ENCODE results near the gene ADAMTS8.

The ADAMTS8 gene

DNA sequence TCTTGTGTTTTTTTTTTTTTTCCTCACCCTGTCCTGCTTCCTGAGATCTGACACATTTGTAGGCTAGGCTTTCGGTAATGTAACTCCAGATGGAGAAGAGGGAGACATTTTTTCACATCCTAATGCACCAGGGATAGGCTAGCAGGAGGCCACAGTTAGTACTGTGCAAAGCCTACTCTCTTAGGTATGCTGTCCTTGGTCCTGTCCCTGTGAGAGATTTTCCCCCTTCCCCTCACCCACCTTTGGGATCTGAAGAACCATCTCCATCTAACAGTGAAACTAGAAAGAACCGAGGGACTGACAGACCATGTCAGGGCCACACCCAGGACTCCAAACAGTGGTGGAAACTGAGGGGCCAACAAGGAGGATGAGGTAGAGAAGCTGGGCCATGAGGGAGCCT is 29.2 kb downstream of the ADAMTS8 start:
- Histone ChIP-seq H3K4me1 (ENCODE audit: control insufficient read depth in 2 of 2, insufficient read depth in 2 of 2, low read length in 2 of 2) (peaks cover 0 to 3% of the 10 kb centered on the region in 2 donors), H3K27me3 (ENCODE audit: control insufficient read depth in 2 of 2, insufficient read depth in 2 of 2, low read length in 2 of 2) (no peaks in the 10 kb centered on the region), H3K36me3 (ENCODE audit: control insufficient read depth in 2 of 2, insufficient read depth in 2 of 2, low read length in 2 of 2) (no peaks in the 10 kb centered on the region), H3K9me3 (ENCODE audit: control insufficient read depth in 2 of 2, low read length in 2 of 2) (no peaks in the 10 kb centered on the region), H3K27ac (ENCODE audit: low read depth in 2 of 2, low read length in 2 of 2) (no peak overlapping the region), H3K9ac (ENCODE audit: low read depth in 1 of 2, low read length in 2 of 2) (no peak overlapping the region), H3K4me3 (ENCODE audit: low read length in 2 of 2) (no peak overlapping the region)

GRCh38 chr11:130397780-130398179 is 30.6 kb downstream of the ADAMTS8 start:
- peaks cover 0 to 3% of the 10 kb centered on the region in 2 donors for H3K4me1 ChIP-seq (ENCODE audit: control insufficient read depth in 2 of 2, insufficient read depth in 2 of 2, low read length in 2 of 2)
- H3K9me3 ChIP-seq (ENCODE audit: control insufficient read depth in 2 of 2, low read length in 2 of 2) = no peaks in the 10 kb centered on the region
- no peaks in the 10 kb centered on the region for H3K36me3 ChIP-seq (ENCODE audit: control insufficient read depth in 2 of 2, insufficient read depth in 2 of 2, low read length in 2 of 2)
- H3K27me3 ChIP-seq (ENCODE audit: control insufficient read depth in 2 of 2, insufficient read depth in 2 of 2, low read length in 2 of 2) = no peaks in the 10 kb centered on the region
- no peak overlapping the region for H3K4me3 ChIP-seq (ENCODE audit: low read length in 2 of 2)
- H3K27ac ChIP-seq (ENCODE audit: low read depth in 2 of 2, low read length in 2 of 2) = no peak overlapping the region
- no peak overlapping the region for H3K9ac ChIP-seq (ENCODE audit: low read depth in 1 of 2, low read length in 2 of 2)

- H3K4me3 ChIP-seq (ENCODE audit: low read length in 2 of 2) = no peak overlapping the region
- H3K27ac ChIP-seq (ENCODE audit: low read depth in 2 of 2, low read length in 2 of 2) = no peak overlapping the region
- H3K36me3 ChIP-seq (ENCODE audit: control insufficient read depth in 2 of 2, insufficient read depth in 2 of 2, low read length in 2 of 2) = no peaks in the 10 kb centered on the region
- peaks cover 0 to 3% of the 10 kb centered on the region in 2 donors for H3K4me1 ChIP-seq (ENCODE audit: control insufficient read depth in 2 of 2, insufficient read depth in 2 of 2, low read length in 2 of 2)
- H3K9me3 ChIP-seq (ENCODE audit: control insufficient read depth in 2 of 2, low read length in 2 of 2) = no peaks in the 10 kb centered on the region
- no peaks in the 10 kb centered on the region for H3K27me3 ChIP-seq (ENCODE audit: control insufficient read depth in 2 of 2, insufficient read depth in 2 of 2, low read length in 2 of 2)
- H3K9ac ChIP-seq (ENCODE audit: low read depth in 1 of 2, low read length in 2 of 2) = no peak overlapping the region
Measured at GRCh38 chr11:130396965-130397364, 31.4 kb downstream of the ADAMTS8 start.

DNA sequence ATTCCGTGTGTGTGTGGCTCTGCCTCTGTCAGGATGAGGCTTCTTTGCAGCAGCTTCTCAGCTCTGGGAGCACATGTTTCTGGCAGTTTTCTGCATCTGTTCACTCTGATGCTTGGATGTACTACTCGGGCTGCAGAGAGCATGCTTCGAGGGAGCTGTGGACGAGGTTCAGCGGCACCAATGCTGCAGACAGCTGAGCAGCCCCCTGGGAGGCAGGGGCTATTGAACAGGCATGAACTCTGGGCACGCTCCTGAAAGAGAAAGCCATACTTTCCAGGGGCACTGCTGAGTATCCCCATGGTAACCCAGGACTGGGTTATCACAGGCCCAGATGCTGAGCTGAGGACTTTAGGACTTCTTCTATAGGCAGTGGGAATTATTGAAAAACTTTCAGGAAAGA is 33.8 kb downstream of the ADAMTS8 start:
- Histone ChIP-seq H3K36me3 (ENCODE audit: control insufficient read depth in 2 of 2, insufficient read depth in 2 of 2, low read length in 2 of 2) (no peaks in the 10 kb centered on the region), H3K4me1 (ENCODE audit: control insufficient read depth in 2 of 2, insufficient read depth in 2 of 2, low read length in 2 of 2) (peaks cover 7 to 8% of the 10 kb centered on the region in 2 donors), H3K9ac (ENCODE audit: low read depth in 1 of 2, low read length in 2 of 2) (no peak overlapping the region), H3K4me3 (ENCODE audit: low read length in 2 of 2) (no peak overlapping the region), H3K27me3 (ENCODE audit: control insufficient read depth in 2 of 2, insufficient read depth in 2 of 2, low read length in 2 of 2) (no peaks in the 10 kb centered on the region), H3K27ac (ENCODE audit: low read depth in 2 of 2, low read length in 2 of 2) (no peak overlapping the region), H3K9me3 (ENCODE audit: control insufficient read depth in 2 of 2, low read length in 2 of 2) (no peaks in the 10 kb centered on the region)

DNA sequence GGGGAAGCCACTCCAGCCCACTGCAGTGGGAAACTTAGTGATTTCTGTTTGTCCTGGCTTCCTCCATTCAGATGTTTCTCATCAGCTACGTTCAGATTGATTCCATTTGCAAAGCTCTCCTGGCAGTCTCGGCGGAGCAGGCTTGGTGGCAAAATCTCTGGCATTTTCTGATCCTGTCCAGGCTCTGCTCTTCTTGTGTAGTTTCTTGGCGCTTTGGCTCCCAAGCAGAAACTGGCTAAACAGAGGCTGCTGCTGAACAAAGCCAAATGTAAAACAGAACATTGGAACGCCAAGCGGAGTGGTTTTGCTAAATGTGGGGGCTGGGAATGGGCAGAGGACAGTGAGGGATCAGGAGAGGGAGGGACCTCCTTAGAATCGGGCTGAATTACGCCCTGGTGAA is 36.7 kb downstream of the ADAMTS8 start:
- H3K36me3 ChIP-seq (ENCODE audit: control insufficient read depth in 2 of 2, insufficient read depth in 2 of 2, low read length in 2 of 2) = no peaks in the 10 kb centered on the region
- peaks cover 12 to 14% of the 10 kb centered on the region in 2 donors for H3K4me1 ChIP-seq (ENCODE audit: control insufficient read depth in 2 of 2, insufficient read depth in 2 of 2, low read length in 2 of 2)
- no peak overlapping the region for H3K4me3 ChIP-seq (ENCODE audit: low read length in 2 of 2)
- H3K9me3 ChIP-seq (ENCODE audit: control insufficient read depth in 2 of 2, low read length in 2 of 2) = no peaks in the 10 kb centered on the region
- no peak overlapping the region for H3K9ac ChIP-seq (ENCODE audit: low read depth in 1 of 2, low read length in 2 of 2)
- H3K27me3 ChIP-seq (ENCODE audit: control insufficient read depth in 2 of 2, insufficient read depth in 2 of 2, low read length in 2 of 2) = no peaks in the 10 kb centered on the region
- no peak overlapping the region for H3K27ac ChIP-seq (ENCODE audit: low read depth in 2 of 2, low read length in 2 of 2)

GRCh38 chr11:130390071-130390758 is 38.2 kb downstream of the ADAMTS8 start:
- no peak overlapping the region for H3K9ac ChIP-seq (ENCODE audit: low read depth in 1 of 2, low read length in 2 of 2)
- H3K27me3 ChIP-seq (ENCODE audit: control insufficient read depth in 2 of 2, insufficient read depth in 2 of 2, low read length in 2 of 2) = no peaks in the 10 kb centered on the region
- peaks cover 12 to 14% of the 10 kb centered on the region in 2 donors for H3K4me1 ChIP-seq (ENCODE audit: control insufficient read depth in 2 of 2, insufficient read depth in 2 of 2, low read length in 2 of 2)
- no peaks in the 10 kb centered on the region for H3K9me3 ChIP-seq (ENCODE audit: control insufficient read depth in 2 of 2, low read length in 2 of 2)
- H3K4me3 ChIP-seq (ENCODE audit: low read length in 2 of 2) = no peak overlapping the region
- H3K36me3 ChIP-seq (ENCODE audit: control insufficient read depth in 2 of 2, insufficient read depth in 2 of 2, low read length in 2 of 2) = no peaks in the 10 kb centered on the region
- no peak overlapping the region for H3K27ac ChIP-seq (ENCODE audit: low read depth in 2 of 2, low read length in 2 of 2)

DNA sequence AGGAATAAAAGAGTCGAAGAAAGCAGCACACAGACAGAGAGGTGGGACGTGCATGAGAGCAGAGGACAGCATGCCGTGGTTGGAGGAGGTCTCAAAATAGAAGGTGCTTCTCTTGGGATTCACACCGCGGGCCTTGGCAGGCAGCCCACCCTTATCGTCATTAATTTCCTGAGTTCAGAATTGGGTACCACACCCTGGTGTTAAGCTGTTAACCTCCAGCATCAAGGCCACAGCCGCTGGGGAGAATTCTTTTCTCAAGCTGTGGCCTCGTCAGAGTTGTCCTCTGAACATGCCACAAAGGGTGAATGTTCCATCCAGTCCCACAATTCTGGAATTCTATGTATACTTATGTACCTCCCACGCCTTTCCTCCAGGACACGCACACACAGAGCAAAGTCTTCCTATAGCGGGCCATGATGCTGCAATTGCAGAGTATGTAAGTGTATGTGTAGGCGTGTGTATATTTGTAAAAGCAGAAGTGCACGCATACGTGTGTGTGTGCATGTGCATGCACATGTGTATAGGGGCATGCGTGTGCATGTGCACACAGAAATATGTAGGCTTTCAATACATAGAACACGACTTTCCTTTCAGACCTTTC is 39.0 kb downstream of the ADAMTS8 start:
- H3K4me3 ChIP-seq (ENCODE audit: low read length in 2 of 2) = peak overlapping the region in 1 of 2 donors; percentile 6
- H3K9ac ChIP-seq (ENCODE audit: low read depth in 1 of 2, low read length in 2 of 2) = no peak overlapping the region

DNA sequence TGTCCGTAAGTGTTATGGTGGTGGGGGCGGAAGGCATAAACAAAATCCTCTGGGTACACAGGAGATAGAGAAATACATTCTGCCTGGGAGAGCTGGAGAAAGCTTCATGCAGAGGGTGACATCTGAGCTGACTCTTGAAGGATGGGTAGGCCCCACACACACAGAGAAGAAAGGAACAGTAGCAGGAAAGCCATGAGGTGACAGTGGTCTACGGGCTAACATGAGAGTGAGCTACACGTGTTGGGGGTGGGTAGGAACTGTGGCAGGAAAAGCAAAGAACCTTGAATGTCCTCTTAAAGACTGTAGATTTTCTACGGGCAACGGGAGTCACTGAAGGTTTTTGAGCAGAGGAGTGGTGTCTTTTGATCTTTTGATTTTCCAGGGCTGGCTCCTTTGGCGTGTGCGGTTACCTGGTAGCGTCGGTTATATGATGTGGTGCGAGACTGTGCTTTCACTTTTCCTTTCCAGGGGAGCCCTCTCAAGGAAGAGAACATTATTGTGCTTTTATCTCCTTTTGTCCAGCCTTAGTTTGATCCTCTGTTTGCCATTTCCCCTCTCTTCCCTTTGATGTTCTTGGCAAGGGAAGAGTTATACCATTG is 39.7 kb downstream of the ADAMTS8 start:
- H3K4me3 ChIP-seq (ENCODE audit: low read length in 2 of 2) = peak overlapping the region; percentile 20 to 49
- H3K9me3 ChIP-seq (ENCODE audit: control insufficient read depth in 2 of 2, low read length in 2 of 2) = no peaks in the 10 kb centered on the region
- H3K36me3 ChIP-seq (ENCODE audit: control insufficient read depth in 2 of 2, insufficient read depth in 2 of 2, low read length in 2 of 2) = no peaks in the 10 kb centered on the region
- H3K27me3 ChIP-seq (ENCODE audit: control insufficient read depth in 2 of 2, insufficient read depth in 2 of 2, low read length in 2 of 2) = no peaks in the 10 kb centered on the region
- H3K4me1 ChIP-seq (ENCODE audit: control insufficient read depth in 2 of 2, insufficient read depth in 2 of 2, low read length in 2 of 2) = peaks cover 12 to 14% of the 10 kb centered on the region in 2 donors
- H3K9ac ChIP-seq (ENCODE audit: low read depth in 1 of 2, low read length in 2 of 2) = no peak overlapping the region
- no peak overlapping the region for H3K27ac ChIP-seq (ENCODE audit: low read depth in 2 of 2, low read length in 2 of 2)

More for the DNA sequence above, 39.0 kb downstream of the ADAMTS8 start:
- Histone ChIP-seq H3K27me3 (ENCODE audit: control insufficient read depth in 2 of 2, insufficient read depth in 2 of 2, low read length in 2 of 2) (no peaks in the 10 kb centered on the region), H3K27ac (ENCODE audit: low read depth in 2 of 2, low read length in 2 of 2) (no peak overlapping the region), H3K4me1 (ENCODE audit: control insufficient read depth in 2 of 2, insufficient read depth in 2 of 2, low read length in 2 of 2) (peaks cover 12 to 14% of the 10 kb centered on the region in 2 donors), H3K9me3 (ENCODE audit: control insufficient read depth in 2 of 2, low read length in 2 of 2) (no peaks in the 10 kb centered on the region), H3K36me3 (ENCODE audit: control insufficient read depth in 2 of 2, insufficient read depth in 2 of 2, low read length in 2 of 2) (no peaks in the 10 kb centered on the region)

DNA sequence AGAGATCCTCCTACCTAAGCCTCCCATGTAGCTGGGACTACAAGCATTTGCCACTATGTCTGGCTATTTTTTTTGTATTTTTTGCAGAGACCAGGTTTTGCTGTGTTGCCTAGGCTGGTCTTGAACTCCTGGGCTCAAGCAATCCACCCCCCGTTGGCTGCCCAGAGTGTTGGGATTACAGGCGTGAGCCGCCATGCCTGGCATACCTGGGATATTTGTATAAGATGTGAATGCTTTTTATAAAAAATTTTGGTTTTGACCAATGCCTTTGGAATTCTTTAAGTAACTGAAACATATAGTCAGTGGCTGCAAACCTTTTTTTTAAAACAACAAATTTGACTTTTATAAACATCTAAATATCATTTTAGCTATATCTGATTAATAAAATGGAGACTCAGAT is 42.4 kb downstream of the ADAMTS8 start:
- no peak overlapping the region for H3K4me3 ChIP-seq (ENCODE audit: low read length in 2 of 2)
- no peaks in the 10 kb centered on the region for H3K27me3 ChIP-seq (ENCODE audit: control insufficient read depth in 2 of 2, insufficient read depth in 2 of 2, low read length in 2 of 2)
- no peaks in the 10 kb centered on the region for H3K9me3 ChIP-seq (ENCODE audit: control insufficient read depth in 2 of 2, low read length in 2 of 2)

More for the DNA sequence above, 42.4 kb downstream of the ADAMTS8 start:
- Histone ChIP-seq H3K27ac (ENCODE audit: low read depth in 2 of 2, low read length in 2 of 2) (no peak overlapping the region), H3K36me3 (ENCODE audit: control insufficient read depth in 2 of 2, insufficient read depth in 2 of 2, low read length in 2 of 2) (no peaks in the 10 kb centered on the region), H3K4me1 (ENCODE audit: control insufficient read depth in 2 of 2, insufficient read depth in 2 of 2, low read length in 2 of 2) (peaks cover 12 to 14% of the 10 kb centered on the region in 2 donors), H3K9ac (ENCODE audit: low read depth in 1 of 2, low read length in 2 of 2) (no peak overlapping the region)

Measured in mucosa of rectum (tissue), 2 donors.